Large intestine (tissue), 3 donors: Measurements from ENCODE around the gene PAX5. TPM values are rescaled to one million over a fixed set of nuclear protein-coding genes. Genes with fewer than 3 reads are reported as not detected.

Experiments
- DNase-seq, 2 donors: peaks; one replicate each; pipeline versions ENCODE4 v3.0.0 to v3.0.0-alpha.2; 2013
- H3K27ac ChIP-seq: one replicate; pipeline ENCODE4 v1.5.1; 2013; ENCODE audit warnings: low read length
- H3K27me3 ChIP-seq: 2 replicates; pipeline ENCODE4 v1.6.1; 2013; ENCODE audit warnings: low read length; ENCODE audit not compliant: control insufficient read depth, insufficient read depth
- H3K36me3 ChIP-seq: 2 replicates; pipeline ENCODE4 v1.6.1; 2013; ENCODE audit warnings: low read length; ENCODE audit not compliant: control insufficient read depth, insufficient read depth
- H3K4me1 ChIP-seq: one replicate; pipeline ENCODE4 v1.6.1; 2013; ENCODE audit warnings: low read length; ENCODE audit not compliant: control insufficient read depth, insufficient read depth
- H3K4me3 ChIP-seq: one replicate; pipeline ENCODE4 v1.5.1; 2013; ENCODE audit warnings: low read length
- H3K9me3 ChIP-seq: one replicate; pipeline ENCODE4 v1.6.1; 2013; ENCODE audit warnings: mild to moderate bottlenecking, low read depth, low read length, moderate library complexity; ENCODE audit not compliant: control insufficient read depth
- WGBS: methylation state at CpG from one replicate; pipeline ENCODE4 v1.1.5; 2013; ENCODE audit warnings: low lambda C conversion rate; ENCODE audit not compliant: insufficient coverage; 5-methylcytosine and 5-hydroxymethylcytosine counted together
- polyA plus RNA-seq: library from polyadenylated mRNA; unstranded; fragments of 120-200 nt; gene quantifications from one replicate; pipeline ENCODE4 v1.2.1, GENCODE V29; 2013

The PAX5 gene
- polyA plus RNA-seq, 1 donor, result 0.06 TPM

- Histone ChIP-seq H3K27ac (no peak overlapping the region), H3K9me3 (no peaks in the 10 kb centered on the region), H3K4me1 (no peaks in the 10 kb centered on the region), H3K4me3 (no peak overlapping the region), H3K27me3 (peaks cover 52% of the 10 kb centered on the region), H3K36me3 (no peaks in the 10 kb centered on the region)
- 70% methylated on average over 2 of the region's 7 CpGs for WGBS
- DNase-seq, result no peak
These were observed 93.2 kb downstream of the PAX5 start for GRCh38 chr9:36940881-36941280.

- WGBS, result 100% methylated on average over 2 of the region's 7 CpGs
- no peaks in the 10 kb centered on the region for H3K9me3 ChIP-seq
These were observed 93.6 kb downstream of the PAX5 start for GRCh38 chr9:36940500-36940853.

GRCh38 chr9:36939655-36940499 lies 94.2 kb downstream of the PAX5 start:
- WGBS, result 81% methylated on average over 4 of the region's 28 CpGs

More at GRCh38 chr9:36940500-36940853, 93.6 kb downstream of the PAX5 start:
- no peak for DNase-seq
- Histone ChIP-seq H3K27ac (no peak overlapping the region), H3K27me3 (peaks cover 49% of the 10 kb centered on the region), H3K4me1 (no peaks in the 10 kb centered on the region), H3K36me3 (no peaks in the 10 kb centered on the region), H3K4me3 (no peak overlapping the region)

GRCh38 chr9:36939214-36939613 lies 94.9 kb downstream of the PAX5 start:
- Histone ChIP-seq H3K4me3 (no peak overlapping the region), H3K9me3 (no peaks in the 10 kb centered on the region), H3K36me3 (no peaks in the 10 kb centered on the region), H3K4me1 (no peaks in the 10 kb centered on the region), H3K27me3 (peaks cover 46% of the 10 kb centered on the region), H3K27ac (no peak overlapping the region)
- 100% methylated on average over 1 of the region's 5 CpGs for WGBS
- no peak for DNase-seq

More at GRCh38 chr9:36939655-36940499, 94.2 kb downstream of the PAX5 start:
- Histone ChIP-seq H3K4me1 (no peaks in the 10 kb centered on the region), H3K27ac (no peak overlapping the region), H3K27me3 (peaks cover 49% of the 10 kb centered on the region), H3K9me3 (no peaks in the 10 kb centered on the region), H3K4me3 (no peak overlapping the region), H3K36me3 (no peaks in the 10 kb centered on the region)
- DNase-seq, result no peak

- Histone ChIP-seq H3K4me1 (no peaks in the 10 kb centered on the region), H3K27me3 (peaks cover 46% of the 10 kb centered on the region), H3K27ac (no peak overlapping the region), H3K4me3 (no peak overlapping the region), H3K9me3 (no peaks in the 10 kb centered on the region), H3K36me3 (no peaks in the 10 kb centered on the region)
- no CpG with 5 or more reads among the region's 6 CpGs for WGBS
- DNase-seq, result no peak
These were observed 95.5 kb downstream of the PAX5 start for GRCh38 chr9:36938617-36939016.

- H3K4me1 ChIP-seq, result no peaks in the 10 kb centered on the region
- H3K4me3 ChIP-seq, result no peak overlapping the region
- no peak for DNase-seq
- no peaks in the 10 kb centered on the region for H3K36me3 ChIP-seq
- H3K9me3 ChIP-seq, result no peaks in the 10 kb centered on the region
- WGBS, result 90% methylated on average over 2 of the region's 4 CpGs
- H3K27ac ChIP-seq, result no peak overlapping the region
- H3K27me3 ChIP-seq, result peaks cover 43% of the 10 kb centered on the region
These were observed 96.1 kb downstream of the PAX5 start for GRCh38 chr9:36937951-36938350.

GRCh38 chr9:36937346-36937745 lies 96.7 kb downstream of the PAX5 start:
- peaks cover 41% of the 10 kb centered on the region for H3K27me3 ChIP-seq
- WGBS, result 51% methylated on average over 3 of the region's 7 CpGs
- no peak for DNase-seq
- no peak overlapping the region for H3K27ac ChIP-seq
- H3K4me1 ChIP-seq, result no peaks in the 10 kb centered on the region
- H3K36me3 ChIP-seq, result no peaks in the 10 kb centered on the region
- no peak overlapping the region for H3K4me3 ChIP-seq
- no peaks in the 10 kb centered on the region for H3K9me3 ChIP-seq

GRCh38 chr9:36936498-36936831 lies 97.6 kb downstream of the PAX5 start:
- DNase-seq, result no peak
- Histone ChIP-seq H3K4me3 (no peak overlapping the region), H3K36me3 (no peaks in the 10 kb centered on the region), H3K4me1 (no peaks in the 10 kb centered on the region), H3K27me3 (peaks cover 41% of the 10 kb centered on the region), H3K27ac (no peak overlapping the region), H3K9me3 (no peaks in the 10 kb centered on the region)

GRCh38 chr9:36935768-36936497 lies 98.1 kb downstream of the PAX5 start:
- Histone ChIP-seq H3K27ac (no peak overlapping the region), H3K36me3 (no peaks in the 10 kb centered on the region), H3K27me3 (peaks cover 39% of the 10 kb centered on the region), H3K4me3 (no peak overlapping the region), H3K9me3 (no peaks in the 10 kb centered on the region), H3K4me1 (no peaks in the 10 kb centered on the region)
- WGBS, result no CpG with 5 or more reads among the region's 9 CpGs
- DNase-seq, result no peak

- Histone ChIP-seq H3K27me3 (peaks cover 33% of the 10 kb centered on the region), H3K4me1 (no peaks in the 10 kb centered on the region), H3K9me3 (no peaks in the 10 kb centered on the region), H3K27ac (no peak overlapping the region), H3K4me3 (no peak overlapping the region), H3K36me3 (no peaks in the 10 kb centered on the region)
- no peak for DNase-seq
- no CpG with 5 or more reads among the region's 4 CpGs for WGBS
These were observed 98.7 kb downstream of the PAX5 start for GRCh38 chr9:36935332-36935731.
